Measurements from ENCODE around the gene NDUFS3. TPM values are rescaled to one million over a fixed set of nuclear protein-coding genes. Genes with fewer than 3 reads are reported as not detected.
"Not testable (repeated sequence)": the region's sequence is repeated elsewhere in the genome, so short reads cannot be mapped to it uniquely, and the experiment has no call there.

NDUFS3 gene
- polyA plus RNA-seq (2014; cell fraction: cytosol; rRNA removed): 129 and 149 TPM in 2 replicates
- 156 and 172 TPM in 2 replicates for polyA plus RNA-seq (2014; cell fraction: nucleus; rRNA removed)

DNA sequence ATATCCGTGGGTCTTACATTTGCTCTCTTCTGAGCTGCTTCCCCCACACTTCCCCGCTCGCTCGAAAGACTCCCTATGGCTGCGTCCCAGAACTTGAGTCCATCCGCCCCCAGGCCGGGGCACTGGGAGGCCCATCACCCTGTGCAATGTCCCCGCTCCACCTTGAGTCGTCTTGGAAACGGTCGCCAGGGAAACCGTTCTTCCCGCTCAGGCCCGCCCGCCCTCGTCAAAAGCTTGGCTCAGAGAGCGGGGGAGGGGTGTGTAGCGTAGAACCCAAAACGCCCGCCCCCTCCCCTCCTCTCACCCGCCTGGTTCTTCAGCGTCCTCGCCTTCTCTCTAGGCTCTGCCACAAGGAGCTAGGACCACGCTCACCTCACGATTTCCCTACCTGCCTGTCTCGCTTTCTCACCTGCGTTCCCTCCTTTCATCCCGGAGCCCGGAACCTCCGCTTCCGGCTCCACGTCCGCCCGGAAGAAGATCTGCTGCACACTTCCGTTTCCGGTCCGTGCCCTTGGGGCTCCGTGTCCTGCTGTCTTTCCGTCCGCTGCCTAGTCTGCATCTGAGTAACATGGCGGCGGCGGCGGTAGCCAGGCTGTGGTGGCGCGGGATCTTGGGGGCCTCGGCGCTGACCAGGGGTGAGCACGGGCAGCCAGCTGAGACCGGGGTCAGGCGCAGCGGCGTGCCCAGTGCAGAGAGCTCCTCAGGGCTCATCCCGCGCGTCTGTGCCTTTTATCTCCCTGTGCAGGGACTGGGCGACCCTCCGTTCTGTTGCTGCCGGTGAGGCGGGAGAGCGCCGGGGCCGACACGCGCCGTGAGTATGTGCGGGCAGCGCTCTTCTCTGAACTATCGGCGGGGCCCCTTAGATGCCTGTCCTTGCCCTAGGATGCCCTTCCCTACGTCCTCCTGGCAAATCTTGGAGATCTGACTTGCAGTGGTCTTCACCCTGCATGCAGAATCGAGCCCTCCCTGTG lies at the start of gene NDUFS3, which contains the start of gene KBTBD4:
TSS of gene NDUFS3 (plus strand) at position 551 of the 971 bp plus-strand sequence. CDS start at position 569, 18 bp downstream.
TSS of gene KBTBD4 (minus strand) at position 447 of the 971 bp plus-strand sequence. CDS start at position 428, 19 bp downstream.
- peak; percentile 95 for DNase-seq (ENCODE audit: low spot score)

DNA sequence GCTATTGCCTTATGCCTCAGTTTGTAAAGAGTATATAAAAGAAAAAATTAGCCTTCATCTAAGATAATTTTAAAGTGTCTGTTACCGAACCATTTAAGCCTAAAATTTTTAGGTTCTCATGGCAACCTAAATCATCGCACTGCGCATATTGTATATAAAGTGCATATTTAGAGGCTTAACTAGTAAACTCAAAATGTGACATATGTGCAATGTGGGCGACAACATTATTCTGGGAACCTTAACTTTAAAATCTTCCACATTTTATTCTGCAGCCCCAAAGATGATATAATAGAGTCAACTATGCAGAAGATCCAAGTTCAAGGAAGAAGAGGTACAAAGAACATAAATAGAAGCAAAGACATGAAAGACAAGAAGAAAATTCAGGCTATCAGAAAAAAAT lies 48.9 kb upstream of the NDUFS3 start:
- no peak for DNase-seq (ENCODE audit: low spot score)

DNA sequence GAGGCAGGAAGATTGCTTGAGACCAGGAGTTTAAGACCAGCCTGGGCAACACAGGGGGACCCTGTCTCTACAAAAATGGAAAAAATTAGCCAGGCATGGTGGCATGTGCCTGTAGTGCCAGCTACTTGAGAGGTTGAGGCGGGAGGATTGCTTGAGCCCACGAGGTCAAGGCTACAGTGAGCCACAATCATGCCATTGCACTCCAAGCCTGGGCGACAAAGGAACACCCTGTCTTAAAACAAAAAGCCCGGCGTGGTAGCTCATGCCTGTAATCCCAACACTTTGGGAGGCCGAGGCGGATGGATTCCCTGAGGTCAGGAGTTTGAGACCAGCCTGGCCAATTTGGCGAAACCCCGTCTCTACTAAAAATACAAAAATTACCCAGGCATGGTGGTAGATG lies 48.2 kb upstream of the NDUFS3 start:
- not testable (repeated sequence) for DNase-seq (ENCODE audit: low spot score)

DNA sequence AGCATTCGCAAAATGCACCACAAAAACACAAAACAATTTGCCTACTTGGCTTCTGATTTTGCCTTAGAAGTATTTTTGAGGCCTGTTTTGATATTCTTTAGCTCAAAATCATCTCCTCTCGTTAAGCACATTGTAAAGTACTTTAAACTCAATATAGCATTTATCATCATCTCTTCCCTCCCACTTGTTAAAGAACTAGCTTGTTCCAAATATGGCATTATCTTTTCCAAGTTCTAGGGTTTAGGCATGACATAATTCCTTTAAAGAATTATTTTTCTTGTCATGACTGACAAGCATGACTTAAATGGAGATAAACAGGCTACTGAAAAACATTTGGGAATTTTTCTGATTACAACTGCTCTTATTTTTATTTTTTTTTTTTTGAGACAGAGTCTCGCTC lies 47.2 kb upstream of the NDUFS3 start:
- no peak for DNase-seq (ENCODE audit: low spot score)

DNA sequence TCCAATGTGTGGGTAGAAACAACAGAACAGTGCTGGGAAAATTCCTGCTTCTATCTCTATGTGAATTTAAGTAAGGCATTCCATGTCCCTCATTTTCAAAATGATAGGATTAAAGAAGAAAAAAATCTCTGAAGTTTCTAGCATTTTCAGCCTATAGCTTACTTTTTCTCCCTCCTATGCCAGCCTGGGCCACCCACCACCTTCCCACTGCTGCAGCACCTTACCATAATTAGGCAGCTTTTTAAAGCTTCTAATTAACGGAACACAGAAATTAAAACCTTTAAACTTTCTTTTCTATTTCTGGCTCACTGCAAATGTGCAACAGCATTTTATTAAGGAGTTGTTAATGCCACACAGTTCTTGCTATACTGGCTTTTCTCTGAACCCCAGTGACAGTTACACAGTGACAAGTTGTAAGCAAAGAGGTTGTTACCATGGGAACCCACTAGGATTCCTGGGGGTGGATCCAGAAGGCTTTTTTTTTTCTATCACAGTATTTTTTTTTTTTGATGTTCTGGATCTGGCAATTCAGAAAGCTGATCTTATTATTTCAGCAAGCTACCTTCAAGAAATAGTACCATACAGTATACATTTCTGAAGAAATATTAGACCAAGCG lies 46.2 kb upstream of the NDUFS3 start:
- no peak for DNase-seq (ENCODE audit: low spot score)

DNA sequence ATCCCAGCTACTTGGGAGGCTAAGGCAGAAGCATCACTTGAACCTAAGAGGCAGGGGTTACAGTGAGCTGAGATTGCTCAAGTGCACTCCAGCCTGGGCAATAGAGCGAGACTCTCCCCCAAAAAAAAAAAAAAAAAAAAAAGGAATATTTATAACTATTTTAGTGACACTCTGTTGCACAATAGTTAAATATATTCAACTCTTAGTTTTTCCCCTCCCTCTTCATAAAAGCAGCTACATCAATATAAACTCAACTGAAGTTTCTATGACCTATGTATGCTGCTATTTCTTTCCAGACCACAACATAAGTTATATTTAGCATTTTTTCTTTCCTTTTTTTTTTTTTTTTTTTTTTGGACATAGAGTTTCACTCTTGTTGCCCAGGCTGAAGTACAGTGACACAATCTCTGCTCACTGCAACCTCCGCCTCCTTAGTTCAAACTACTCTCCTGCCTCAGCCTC lies 45.2 kb upstream of the NDUFS3 start:
- no peak for DNase-seq (ENCODE audit: low spot score)

DNA sequence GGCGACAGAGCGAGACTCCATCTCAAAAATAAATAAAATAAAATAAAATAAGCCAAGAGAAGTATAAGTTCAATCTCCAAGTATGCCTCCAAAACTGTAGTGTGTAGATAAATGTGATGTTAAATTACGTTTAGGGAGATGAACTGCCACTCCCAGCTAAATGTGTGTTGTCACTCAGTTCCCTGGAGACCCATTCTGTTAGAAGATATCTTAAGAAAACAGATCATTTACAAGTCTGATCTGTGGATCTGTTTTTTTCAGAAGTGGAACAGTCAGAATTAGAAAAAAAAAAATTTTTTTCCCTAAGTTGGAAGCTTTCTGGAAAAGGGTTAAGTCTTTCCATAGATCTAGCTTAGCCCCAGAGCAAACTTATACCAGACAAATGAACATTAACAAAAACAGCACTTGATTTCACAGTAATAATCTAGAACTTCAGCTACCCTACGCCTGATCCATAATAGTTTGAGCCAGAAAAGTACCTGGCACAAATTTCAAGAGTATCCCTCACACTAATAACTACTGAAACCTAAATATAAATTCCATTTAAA lies 44.1 kb upstream of the NDUFS3 start:
- DNase-seq (ENCODE audit: low spot score): no peak

DNA sequence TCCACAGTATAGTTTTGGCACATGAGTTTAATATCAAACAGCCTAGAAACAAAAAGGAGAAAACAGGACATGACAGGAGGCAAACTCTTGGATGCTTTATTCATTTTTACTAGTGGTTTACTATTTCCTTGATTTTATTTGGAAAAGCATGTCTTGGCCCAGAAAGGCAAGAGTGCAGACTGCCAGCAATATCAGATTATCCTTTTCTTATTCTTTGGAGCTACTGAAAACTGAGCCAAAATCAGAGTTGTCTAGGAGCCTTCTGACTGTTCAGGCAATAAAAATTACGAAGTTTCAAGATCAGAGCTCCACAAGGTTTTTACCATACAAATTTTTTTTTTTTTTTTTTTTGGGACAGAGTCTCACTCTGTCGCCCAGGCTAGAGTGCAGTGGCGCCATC lies 42.0 kb upstream of the NDUFS3 start:
- DNase-seq (ENCODE audit: low spot score): no peak

DNA sequence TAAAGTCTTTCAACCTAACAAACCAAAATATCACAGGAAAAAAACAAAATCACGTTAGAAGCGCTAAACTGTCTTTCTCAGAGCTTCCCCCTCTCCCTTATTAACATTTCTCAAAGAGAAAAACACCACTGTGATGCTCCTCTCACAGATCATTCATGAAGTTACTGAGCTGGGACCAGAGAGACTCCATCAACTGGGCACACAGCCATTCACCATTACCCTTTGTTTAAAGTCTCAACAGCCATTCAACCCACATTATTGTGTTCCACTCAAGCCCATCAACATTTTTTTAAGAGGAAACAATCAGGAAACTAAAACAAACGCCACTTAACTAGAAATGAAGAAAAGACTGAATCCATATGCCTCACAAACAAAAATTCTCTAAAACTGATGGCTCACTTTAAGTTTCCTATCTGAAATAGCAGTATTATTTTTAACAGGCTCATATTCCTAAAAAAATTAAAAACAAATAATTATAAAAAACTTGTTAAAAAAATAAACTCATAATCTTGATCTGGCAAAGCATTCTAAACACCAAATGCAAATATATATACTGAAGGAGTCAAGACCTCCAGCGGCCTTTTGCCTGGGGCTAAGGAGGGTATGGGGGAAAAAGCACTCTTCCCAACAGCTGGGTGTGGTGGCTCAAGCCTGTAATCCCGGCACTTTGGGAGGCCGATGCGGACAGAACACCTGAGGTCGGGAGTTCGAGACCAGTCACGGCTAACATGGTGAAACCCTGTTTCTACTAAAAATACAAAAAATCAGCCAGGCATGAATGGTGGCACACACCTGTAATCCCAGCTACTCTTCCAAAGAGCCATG lies 39.9 kb upstream of the NDUFS3 start:
- no peak for DNase-seq (ENCODE audit: low spot score)

DNA sequence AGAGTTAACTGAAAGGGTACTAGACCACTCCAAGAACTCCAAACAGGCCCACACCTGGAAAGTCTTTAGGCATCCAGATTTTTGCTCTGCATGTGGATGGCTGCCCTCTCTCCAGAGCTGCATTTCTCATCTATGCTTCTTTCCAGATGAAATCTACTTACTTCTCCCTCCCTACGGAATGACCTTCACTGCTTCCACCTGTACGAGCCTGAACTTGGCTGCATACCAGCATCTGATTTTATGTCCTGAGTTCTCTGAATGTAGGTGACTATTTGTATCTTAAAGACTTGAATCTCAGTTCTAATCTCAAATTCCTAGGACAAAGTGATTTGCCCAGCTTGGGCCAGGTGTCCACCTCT lies 39.2 kb upstream of the NDUFS3 start:
- no peak for DNase-seq (ENCODE audit: low spot score)

DNA sequence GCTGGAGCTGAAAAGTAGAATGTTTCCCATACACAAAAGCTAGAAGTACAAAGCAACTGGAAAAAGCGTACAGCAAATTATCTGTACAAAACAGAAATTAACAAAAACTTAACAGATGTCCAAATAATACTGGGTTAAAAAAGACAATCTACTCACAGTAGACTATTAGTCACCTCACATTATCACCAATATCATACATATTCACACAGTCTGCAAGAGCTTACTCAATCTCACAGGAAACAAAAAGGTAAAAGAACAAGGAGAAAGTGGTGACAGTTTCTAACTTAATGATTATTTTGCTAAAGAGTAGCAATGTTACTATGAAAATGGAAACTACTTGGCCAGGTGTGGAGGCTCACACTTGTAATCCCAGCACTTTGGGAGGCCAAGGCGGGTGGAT lies 37.8 kb upstream of the NDUFS3 start:
- DNase-seq (ENCODE audit: low spot score): no peak

DNA sequence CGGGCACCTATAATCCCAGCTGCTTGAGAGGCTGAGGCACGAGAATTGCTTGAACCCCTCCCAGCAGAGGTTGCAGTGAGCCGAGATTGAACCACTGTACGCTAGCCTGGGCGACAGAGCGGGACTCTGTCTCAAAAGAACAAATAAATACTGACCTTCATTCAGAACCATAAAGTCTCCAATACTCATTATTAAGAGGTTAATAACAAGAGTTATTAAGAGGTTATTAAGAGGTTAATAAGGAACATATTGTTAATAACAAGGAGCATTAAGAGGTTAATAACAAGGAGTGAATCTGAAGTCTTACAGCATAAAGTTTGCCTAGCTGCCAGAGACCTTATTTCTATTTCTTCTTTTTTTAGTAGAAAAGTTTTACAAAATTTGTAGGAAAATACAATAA lies 33.6 kb upstream of the NDUFS3 start:
- DNase-seq (ENCODE audit: low spot score): no peak

DNA sequence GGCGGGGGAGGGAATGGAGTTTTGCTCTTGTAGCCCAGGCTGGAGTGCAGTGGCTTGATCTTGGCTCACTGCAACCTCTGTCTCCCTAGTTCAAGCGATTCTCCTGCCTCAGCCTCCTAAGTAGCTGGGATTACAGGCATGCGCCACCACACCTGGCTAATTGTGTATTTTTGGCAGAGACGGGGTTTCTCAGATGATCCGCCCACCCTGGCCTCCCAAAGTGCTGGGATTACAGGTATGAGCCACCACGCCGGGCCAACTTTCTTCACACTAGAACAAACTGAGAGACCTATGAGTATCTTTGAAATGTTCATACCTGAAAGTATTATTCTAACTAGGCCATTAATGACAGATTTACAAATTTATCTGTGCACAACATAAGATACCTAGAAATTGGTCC lies 32.6 kb upstream of the NDUFS3 start:
- DNase-seq (ENCODE audit: low spot score): not testable (repeated sequence)

DNA sequence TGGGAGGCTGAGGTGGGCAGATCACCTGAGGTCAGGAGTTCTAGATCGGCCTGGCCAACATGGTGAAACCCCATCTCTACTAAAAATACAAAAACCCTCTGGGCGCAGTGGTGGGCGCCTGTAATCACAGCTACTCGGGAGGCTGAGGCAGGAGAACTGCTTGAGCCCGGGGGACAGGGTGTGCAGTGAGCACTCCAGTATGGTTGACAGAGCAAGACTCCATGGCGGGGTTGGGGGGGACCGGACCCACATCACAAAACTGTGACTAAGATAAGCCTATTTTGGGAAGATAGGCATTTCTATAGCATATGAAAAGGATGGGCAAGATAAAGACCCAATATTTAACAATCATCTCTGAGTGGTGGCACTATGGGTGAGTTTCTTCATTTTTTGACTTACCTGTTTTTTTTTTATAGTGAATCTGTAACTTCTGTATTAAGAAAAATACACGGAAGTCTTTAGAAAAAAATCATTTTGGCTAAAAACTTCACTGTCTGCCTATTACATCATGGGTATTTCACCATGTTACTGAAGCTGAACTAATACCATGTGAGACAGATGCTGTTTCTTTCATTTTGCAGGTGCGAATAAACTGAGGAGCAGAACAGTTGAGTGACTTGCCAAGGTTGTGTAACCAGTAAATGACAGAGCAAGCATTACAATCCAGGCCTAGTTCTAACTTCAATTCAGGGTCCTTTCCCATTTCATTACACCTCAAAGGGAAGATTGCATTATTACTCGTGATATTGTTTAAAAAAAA lies 28.4 kb upstream of the NDUFS3 start:
- no peak for DNase-seq (ENCODE audit: low spot score)

DNA sequence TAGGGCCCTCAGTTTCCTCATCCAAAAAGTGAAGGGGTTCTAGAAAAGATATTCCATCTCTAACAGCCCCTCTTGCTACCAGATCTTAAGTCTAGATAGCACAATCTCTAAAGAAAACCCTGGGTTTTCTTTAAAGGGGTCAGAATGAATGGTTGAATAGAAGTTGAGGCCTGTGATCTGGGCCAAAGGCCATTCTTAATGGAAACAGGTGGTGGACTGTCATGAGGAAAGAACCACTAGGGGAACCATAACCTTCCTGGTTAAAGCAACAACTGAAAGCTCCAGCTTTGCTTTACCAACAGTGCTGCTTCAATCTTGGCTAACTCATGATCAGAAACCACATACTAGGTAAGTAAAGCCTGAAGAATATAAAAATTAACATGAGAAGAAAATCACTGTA lies 27.8 kb upstream of the NDUFS3 start:
- peak; percentile 29 for DNase-seq (ENCODE audit: low spot score)

DNA sequence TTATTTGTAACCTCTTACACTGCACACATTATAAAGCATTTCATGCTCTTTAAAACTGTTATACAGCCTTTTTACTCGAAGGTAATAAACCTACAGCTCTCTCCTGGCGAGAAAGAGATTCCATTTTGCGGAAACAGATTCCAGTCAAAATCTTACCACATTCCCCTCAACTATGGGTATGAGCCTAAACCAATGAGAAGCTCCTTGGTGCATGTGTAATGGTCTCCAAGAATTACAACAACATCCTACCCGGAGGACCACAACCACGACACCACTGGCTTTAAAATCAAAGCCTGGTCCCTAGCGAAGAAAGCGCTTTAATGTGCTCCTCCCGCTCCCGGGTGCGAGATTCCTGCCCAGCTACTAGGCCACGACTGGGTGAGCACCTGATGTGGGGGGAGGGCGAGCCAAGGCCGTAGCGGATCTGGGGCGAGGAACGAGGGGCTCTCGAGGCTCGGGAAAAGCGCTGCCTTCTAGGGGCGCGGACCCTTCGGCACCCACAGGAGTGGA lies 26.8 kb upstream of the NDUFS3 start:
- DNase-seq (ENCODE audit: low spot score): peak; percentile 30

DNA sequence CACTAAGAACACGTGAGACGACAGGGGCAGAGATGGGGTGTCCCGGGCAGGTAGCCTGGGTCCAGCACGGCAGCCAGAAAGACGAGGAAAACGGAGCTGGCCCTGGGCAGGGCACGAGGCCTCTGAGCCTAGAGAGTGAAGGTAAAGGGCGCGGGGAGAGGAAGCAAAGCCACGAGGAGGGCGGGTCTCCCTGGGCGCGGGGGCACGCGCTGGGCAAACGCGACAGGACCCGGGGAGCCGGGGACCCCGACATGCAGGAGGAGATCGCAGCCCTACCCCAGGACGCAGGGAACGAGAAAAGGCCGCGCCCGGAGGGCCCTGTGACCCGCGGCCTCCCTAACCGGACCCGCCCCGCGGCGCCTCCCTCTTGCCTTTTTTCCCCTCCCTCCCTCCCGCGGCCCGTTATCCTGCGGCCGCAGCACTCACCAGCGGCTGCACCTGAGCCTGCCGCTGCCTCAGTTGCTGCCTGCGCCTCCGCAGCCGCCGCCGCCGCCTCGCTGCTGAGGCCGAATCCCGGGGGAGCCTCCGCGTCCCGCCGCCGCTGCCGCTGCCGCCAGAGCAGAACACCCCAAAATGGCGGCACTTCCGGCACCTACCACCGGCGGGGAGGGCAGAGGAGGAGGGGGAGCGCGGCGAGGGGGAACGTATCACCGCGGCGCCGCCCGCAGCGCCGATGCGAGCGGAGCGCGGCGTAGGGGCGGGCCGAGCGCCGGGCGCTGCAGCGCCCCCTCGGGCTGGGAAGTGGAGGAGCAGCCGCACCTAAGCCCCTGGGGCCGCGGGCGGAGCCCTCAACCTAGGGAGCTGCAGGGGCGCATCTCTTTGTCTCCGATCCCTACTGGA lies 26.1 kb upstream of the NDUFS3 start, which contains the start of gene CELF1:
TSS of gene CELF1 (minus strand) at position 567 of the 840 bp plus-strand sequence. CDS start 53,609 bp downstream, outside the sequence.
- DNase-seq (ENCODE audit: low spot score): peak; percentile 92

DNA sequence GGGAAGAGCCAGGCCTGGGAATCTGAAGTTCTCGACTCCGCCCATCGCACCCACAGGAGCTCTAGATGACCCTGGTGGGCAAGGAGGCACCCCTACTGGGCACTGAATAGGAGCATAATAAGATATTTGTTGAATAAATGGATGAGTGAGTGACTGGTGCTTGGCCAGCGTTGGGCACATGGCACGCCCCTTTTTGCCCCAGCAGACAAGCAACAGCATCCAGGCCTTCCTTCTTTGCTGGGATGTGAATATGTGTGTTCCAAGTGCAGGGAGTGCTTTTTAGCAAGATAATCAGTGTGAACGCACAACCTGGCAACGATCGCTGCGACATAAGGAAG lies 25.5 kb upstream of the NDUFS3 start:
- no peak for DNase-seq (ENCODE audit: low spot score)

DNA sequence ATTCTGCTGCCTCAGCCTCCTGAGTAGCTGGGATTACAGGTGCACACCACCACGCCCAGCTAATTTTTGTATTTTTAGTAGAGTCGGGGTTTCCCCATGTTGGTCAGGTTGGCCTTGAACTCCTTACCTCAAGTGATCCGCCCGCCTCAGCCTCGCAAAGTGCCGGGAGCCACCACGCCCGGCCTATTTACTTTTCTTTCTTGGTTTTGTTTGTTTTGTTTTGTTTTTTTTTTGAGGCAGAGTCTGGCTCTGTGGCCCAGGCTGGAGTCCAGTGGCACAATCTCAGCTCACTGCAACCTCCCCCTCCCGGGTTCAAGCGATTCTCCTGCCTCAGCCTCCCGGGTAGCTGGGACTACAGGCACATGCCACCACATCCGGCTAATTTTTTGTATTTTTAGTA lies 21.9 kb upstream of the NDUFS3 start:
- not testable (repeated sequence) for DNase-seq (ENCODE audit: low spot score)
